H54 (cell line): ENCODE data around the gene TRIM13.
"Not testable (repeated sequence)": the region's sequence is repeated elsewhere in the genome, so short reads cannot be mapped to it uniquely, and the experiment has no call there.

Experiments used
- DNase-seq: peaks from one replicate; pipeline ENCODE4 v3.0.0; 2011; ENCODE audit warnings: low spot score, mixed read lengths; ENCODE audit not compliant: insufficient read length
- FAIRE-seq: peaks from 3 replicates; lab custom pipeline; 2011; peaks lifted over from hg19 to GRCh38; lab: Jason Lieb, UNC
- POLR2A ChIP-seq: IDR thresholded peaks from 2 replicates; pipeline ENCODE4 v1.6.1; 2011; ENCODE audit warnings: low read depth, mild to moderate bottlenecking, low read length

TRIM13 gene

GRCh38 chr13:50055454-50055853, 58.6 kb downstream of the TRIM13 start:
- FAIRE-seq (no peak), DNase-seq (no peak)
- no peak for TF ChIP-seq POLR2A

- DNase-seq (no peak), FAIRE-seq (no peak)
- TF ChIP-seq POLR2A = no peak
Measured at GRCh38 chr13:50060718-50061117, 63.9 kb downstream of the TRIM13 start.

GRCh38 chr13:50062336-50062735, 65.5 kb downstream of the TRIM13 start:
- not testable (repeated sequence) for DNase-seq, FAIRE-seq

DNA sequence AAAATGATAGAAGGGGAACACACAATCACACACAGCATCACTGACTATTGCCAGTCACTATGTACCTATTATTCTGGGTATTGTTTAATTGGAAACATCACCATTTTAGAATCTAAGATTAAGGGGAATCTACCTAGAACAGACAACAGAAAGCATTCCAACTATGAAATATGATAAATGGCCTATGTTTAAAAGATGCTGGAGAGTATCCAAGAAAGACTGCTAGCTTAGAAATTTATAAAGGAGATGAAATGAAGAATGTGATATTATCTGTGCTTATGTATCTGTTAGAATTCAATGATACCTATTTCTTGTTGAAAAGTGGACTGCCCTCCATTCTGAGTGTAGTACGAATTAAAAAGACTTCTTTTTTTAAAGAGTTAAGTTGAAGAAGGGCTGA, 68.9 kb downstream of the TRIM13 start:
- no peak for FAIRE-seq

More for the DNA sequence above, 68.9 kb downstream of the TRIM13 start:
- TF ChIP-seq POLR2A = no peak
- no peak for DNase-seq
